Calu3 (cell line): ENCODE data around the gene ARMC2. TPM values are rescaled to one million over a fixed set of nuclear protein-coding genes. Genes with fewer than 3 reads are reported as not detected.

ENCODE experiments used
- BruUV-seq: library from RNA; stranded (reverse); fragments of 400-500 nt; replicated peaks from 2 replicates; lab custom pipeline; 2021; lab: Mats Ljungman, UMichigan
- CTCF ChIA-PET: fragments of 300-600 bp; sonication (Branson Sonifier 250); formaldehyde crosslinking; loops from one replicate; lab custom pipeline; 2022; ENCODE audit warnings: antibody characterized with exemption; lab: Charles Lee
- DNase-seq: peaks from one replicate; pipeline ENCODE4 v3.0.0; 2022
- H3K27ac Mint-ChIP-seq: one replicate; pipeline ENCODE4 v1.8.0; 2022; ENCODE audit warnings: mixed read lengths; ENCODE audit not compliant: unreplicated experiment
- H3K27me3 Mint-ChIP-seq: one replicate; pipeline ENCODE4 v1.8.0; 2022; ENCODE audit warnings: mixed read lengths; ENCODE audit not compliant: unreplicated experiment
- H3K36me3 Mint-ChIP-seq: one replicate; pipeline ENCODE4 v1.8.0; 2022; ENCODE audit warnings: mild to moderate bottlenecking, moderate library complexity, mixed read lengths; ENCODE audit not compliant: insufficient read depth, unreplicated experiment
- H3K4me1 Mint-ChIP-seq: one replicate; pipeline ENCODE4 v1.8.0; 2022; ENCODE audit warnings: mild to moderate bottlenecking, low read depth, mixed read lengths; ENCODE audit not compliant: unreplicated experiment
- H3K4me3 Mint-ChIP-seq: one replicate; pipeline ENCODE4 v1.8.0; 2022; ENCODE audit warnings: mild to moderate bottlenecking, low read depth, moderate library complexity, mixed read lengths; ENCODE audit not compliant: unreplicated experiment
- H3K9me3 Mint-ChIP-seq: one replicate; pipeline ENCODE4 v1.8.0; 2022; ENCODE audit warnings: low read depth, mixed read lengths; ENCODE audit not compliant: unreplicated experiment
- CTCF ChIP-seq: fragments of 200-600 bp; IDR thresholded peaks from one replicate; pipeline ENCODE4 v1.8.0; 2022; ENCODE audit warnings: antibody characterized with exemption; ENCODE audit not compliant: unreplicated experiment
- intact Hi-C: fragments of 100-400 bp; cut with micrococcal nuclease; formaldehyde crosslinking; loops from one replicate; pipeline ENCODE4 v1.10.0; 2022; ENCODE audit not compliant: unreplicated experiment
- total RNA-seq: library from RNA; stranded (reverse); gene quantifications from 2 replicates; pipeline ENCODE4 v1.2.3, GENCODE V29; 2022

Gene ARMC2
- total RNA-seq, 1 experiment from 2014 or later: 7.1 TPM

DNA sequence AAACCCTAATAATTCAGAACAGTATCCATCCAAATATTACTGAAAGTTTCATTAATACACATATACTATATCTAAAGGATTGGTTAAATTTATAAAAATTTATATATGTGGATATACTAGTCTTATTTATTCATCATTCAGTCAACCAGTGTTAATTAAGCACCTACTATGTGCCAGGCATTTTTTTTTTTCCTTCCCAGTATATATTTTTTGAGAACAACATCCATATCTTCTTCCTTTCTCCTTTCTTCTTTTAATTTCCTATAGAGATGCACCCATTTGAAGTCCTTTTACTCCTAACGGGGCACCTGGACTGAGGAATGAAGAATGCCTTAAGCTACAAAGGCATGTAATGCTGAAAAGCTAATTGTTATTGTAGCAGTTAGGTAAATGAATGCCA, 173.6 kb downstream of the ARMC2 start:
- BruUV-seq: no TSS peak
- intact Hi-C loops: no loop called here
- H3K27me3 Mint-ChIP-seq: no peaks in the 10 kb centered on the region
- CTCF ChIA-PET: interaction anchor here (0.6 kb wide), 1 partner anchor 335 kb away, joined by 4 read pairs; no protein-coding TSS in a partner anchor
- no peaks in the 10 kb centered on the region for H3K4me1 Mint-ChIP-seq
- no peaks in the 10 kb centered on the region for H3K9me3 Mint-ChIP-seq
- H3K4me3 Mint-ChIP-seq: no peak overlapping the region
- no peak overlapping the region for H3K27ac Mint-ChIP-seq
- no peak for DNase-seq
- no peaks in the 10 kb centered on the region for H3K36me3 Mint-ChIP-seq
- no peak for TF ChIP-seq CTCF

DNA sequence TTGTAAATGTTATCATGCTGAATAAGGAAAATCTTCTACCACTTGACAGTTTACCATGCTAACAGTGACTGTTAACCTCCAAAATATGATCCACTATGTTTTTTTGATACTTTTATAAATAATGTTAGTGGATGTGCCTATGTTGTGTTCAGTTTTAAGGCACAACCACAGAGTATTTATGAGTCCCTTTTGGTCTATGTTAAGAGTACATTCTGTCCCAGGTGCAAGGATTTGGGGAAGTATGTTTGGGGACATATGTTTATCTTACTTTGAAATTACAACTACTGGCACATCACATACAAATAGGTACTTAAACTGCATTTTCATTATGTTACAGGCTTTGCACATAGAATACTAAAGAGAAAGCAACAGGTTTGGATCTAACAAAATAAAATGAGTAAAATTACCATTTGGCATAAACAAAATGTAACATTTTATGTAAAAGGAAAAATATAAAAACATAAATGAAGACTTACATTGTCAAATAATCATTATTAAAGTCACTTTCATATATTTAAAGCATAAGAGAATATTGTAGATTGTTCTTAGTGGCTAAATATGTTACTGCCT, 175.2 kb downstream of the ARMC2 start:
- H3K27me3 Mint-ChIP-seq: no peaks in the 10 kb centered on the region
- CTCF ChIA-PET: no interaction called here
- no peak for TF ChIP-seq CTCF

More for the DNA sequence above, 175.2 kb downstream of the ARMC2 start:
- BruUV-seq: no TSS peak
- no peaks in the 10 kb centered on the region for H3K9me3 Mint-ChIP-seq
- H3K36me3 Mint-ChIP-seq: no peaks in the 10 kb centered on the region
- H3K27ac Mint-ChIP-seq: no peak overlapping the region
- intact Hi-C loops: no loop called here
- no peak overlapping the region for H3K4me3 Mint-ChIP-seq
- no peak for DNase-seq
- no peaks in the 10 kb centered on the region for H3K4me1 Mint-ChIP-seq

Other genes starting within 250 kb of the ARMC2 start
- 3.9 and 5.9 TPM in 2 replicates for gene SESN1, start 246.4 kb downstream of the ARMC2 start, total RNA-seq
- gene CEP57L1, start 247.1 kb downstream of the ARMC2 start, total RNA-seq: 10.1 and 13.2 TPM in 2 replicates